ENCODE results near the gene CDHR3.

DNA sequence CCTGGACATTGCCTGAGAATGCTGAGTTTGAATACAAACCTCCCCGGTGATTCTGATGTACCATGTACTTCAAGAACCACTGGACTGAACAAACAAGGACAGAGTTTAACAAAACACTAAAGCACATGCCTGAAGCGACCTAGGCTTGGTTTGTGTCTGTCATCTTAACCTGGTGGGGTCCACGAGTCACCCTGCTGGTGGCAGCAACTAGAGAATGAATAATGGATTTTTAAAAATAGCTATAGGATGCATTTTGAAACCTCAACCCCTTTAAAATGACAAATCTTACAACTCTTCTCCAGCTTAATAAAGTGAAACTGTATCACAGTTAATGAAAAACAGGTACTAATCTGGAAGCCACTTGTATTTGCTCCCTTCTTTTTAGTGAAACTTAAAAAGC, 25.2 kb downstream of the CDHR3 start:
- TF ChIP-seq CTCF (IDR thresholded peaks at IDR 0.05) (no peak), POLR2AphosphoS5 (IDR thresholded peaks at IDR 0.05; ENCODE audit: low read depth, low read length) (no peak), SIN3A (IDR thresholded peaks at IDR 0.05; ENCODE audit: borderline replicate concordance, insufficient read depth, low read depth, low read length) (no peak)
- TF ChIP-seq, protein P1, sequence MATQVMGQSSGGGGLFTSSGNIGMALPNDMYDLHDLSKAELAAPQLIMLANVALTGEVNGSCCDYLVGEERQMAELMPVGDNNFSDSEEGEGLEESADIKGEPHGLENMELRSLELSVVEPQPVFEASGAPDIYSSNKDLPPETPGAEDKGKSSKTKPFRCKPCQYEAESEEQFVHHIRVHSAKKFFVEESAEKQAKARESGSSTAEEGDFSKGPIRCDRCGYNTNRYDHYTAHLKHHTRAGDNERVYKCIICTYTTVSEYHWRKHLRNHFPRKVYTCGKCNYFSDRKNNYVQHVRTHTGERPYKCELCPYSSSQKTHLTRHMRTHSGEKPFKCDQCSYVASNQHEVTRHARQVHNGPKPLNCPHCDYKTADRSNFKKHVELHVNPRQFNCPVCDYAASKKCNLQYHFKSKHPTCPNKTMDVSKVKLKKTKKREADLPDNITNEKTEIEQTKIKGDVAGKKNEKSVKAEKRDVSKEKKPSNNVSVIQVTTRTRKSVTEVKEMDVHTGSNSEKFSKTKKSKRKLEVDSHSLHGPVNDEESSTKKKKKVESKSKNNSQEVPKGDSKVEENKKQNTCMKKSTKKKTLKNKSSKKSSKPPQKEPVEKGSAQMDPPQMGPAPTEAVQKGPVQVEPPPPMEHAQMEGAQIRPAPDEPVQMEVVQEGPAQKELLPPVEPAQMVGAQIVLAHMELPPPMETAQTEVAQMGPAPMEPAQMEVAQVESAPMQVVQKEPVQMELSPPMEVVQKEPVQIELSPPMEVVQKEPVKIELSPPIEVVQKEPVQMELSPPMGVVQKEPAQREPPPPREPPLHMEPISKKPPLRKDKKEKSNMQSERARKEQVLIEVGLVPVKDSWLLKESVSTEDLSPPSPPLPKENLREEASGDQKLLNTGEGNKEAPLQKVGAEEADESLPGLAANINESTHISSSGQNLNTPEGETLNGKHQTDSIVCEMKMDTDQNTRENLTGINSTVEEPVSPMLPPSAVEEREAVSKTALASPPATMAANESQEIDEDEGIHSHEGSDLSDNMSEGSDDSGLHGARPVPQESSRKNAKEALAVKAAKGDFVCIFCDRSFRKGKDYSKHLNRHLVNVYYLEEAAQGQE (IDR thresholded peaks at IDR 0.05; ENCODE audit: insufficient read depth in 1 of 2, low read depth in 2 of 2, low read length in 1 of 2): no peak

All from Panc1 (cell line).